ENCODE measurements around the gene POLD1.
A peak's percentile ranks its signal among the peaks of the same experiment; 100 is the strongest.
"Not testable (repeated sequence)": the region's sequence is repeated elsewhere in the genome, so short reads cannot be mapped to it uniquely, and the experiment has no call there.

Gene POLD1

DNA sequence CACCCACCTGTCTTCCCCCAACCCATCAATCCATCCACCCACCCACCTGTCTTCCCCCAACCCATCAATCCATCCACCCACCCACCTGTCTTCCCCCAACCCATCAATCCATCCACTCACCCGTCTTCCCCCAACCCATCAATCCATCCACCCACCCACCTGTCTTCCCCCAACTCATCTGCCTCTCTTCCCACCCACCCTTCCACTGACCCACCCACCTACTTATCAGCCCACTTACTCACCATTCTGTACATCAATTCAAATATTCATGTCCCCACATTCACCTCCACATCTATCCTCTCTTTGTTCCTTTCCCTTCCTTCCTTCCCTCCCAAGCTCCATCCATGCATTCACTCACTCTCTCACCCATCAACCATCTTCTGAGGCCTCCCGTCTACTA lies 55.0 kb downstream of the POLD1 start:
- DNase-seq: not testable (repeated sequence)

DNA sequence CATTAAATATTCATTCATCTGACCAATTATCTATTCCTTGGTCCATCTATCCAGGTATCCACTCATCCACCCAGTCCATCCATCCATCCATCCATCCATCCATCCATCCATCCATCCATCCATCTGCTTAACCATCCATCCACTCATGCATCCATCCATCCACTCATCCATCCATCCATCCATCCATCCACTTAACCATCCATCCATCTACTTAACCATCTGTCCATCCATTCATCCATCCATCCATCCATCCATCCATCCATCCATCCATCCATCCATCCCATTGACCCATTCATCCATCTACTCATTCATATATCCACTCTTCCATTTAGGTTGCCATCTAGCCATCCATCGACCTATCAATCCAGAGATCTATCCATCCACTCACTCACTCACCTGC lies 59.9 kb downstream of the POLD1 start:
- DNase-seq: no peak

GRCh38 chr19:50447053-50447452 lies 62.9 kb downstream of the POLD1 start:
- DNase-seq: no peak

DNA sequence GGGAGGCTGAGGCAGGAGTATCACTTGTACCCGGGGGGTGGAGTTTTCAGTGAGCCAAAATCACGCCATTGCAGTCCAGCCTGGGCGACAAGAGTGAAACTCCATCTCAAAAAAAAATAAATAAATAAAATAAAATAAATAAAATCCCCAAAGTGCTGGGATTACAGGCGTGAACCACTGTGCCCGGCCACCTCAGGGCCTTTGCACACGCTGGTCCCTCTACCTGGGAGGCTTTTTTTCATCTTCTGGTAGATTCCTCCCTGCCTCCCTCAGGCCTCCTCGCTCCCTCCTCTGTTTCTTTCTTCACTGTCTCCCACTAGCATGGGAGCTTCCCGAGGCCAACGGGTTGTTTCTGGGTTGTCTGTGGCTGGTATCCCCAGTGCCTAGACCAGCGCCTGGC lies 63.6 kb downstream of the POLD1 start:
- no peak for DNase-seq

DNA sequence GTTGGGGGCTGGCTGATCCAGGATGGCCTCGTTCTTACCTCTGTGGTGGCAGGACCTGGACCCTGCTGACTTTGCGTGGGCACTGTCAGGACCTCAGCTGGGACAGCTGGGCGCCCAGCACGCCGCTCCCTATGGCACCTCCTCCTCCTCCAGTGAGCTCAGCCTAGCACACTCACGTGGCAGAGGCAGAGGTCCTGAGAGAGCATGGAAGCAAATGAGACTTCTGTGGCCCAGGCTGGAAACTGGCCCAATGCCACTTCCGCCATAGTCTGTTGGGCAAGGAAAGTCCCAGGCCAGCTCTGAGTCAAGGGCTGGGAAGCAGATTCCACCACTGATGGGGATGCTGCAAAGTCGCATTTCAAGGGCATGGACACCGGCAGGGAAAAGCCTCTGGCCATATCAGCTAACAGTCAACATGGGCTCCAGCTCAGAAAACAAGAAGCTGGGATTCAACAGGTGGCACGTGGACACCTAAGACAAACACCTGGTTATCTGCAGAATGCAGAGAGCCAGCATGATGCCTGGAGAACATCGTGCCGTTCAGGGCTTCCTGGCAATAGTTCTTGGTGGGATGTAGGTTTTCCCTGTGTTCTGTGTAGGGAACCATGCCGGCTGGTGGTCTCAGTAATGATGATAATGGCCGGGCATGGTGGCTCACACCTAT lies 65.2 kb downstream of the POLD1 start:
- no peak for DNase-seq

GRCh38 chr19:50450369-50451222 lies 66.4 kb downstream of the POLD1 start:
- no peak for DNase-seq

DNA sequence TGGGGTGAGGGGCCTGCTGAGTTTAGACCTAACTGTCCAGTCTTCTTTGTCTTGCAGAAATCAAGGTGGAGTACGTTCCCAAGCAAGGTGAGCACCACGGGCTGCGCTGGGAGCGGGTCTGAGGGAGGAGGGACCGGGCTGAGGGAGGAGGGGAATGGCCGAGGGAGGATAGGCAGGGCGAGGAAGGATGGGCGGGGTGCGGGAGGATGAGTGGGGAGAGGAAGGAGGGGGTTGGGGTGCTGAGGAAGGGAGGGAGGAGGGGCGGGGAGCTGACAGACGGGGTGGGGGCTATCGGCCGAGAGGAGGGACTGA lies 67.0 kb downstream of the POLD1 start:
- DNase-seq: no peak

- no peak for DNase-seq
These were observed 69.1 kb downstream of the POLD1 start for GRCh38 chr19:50453243-50453642.

DNA sequence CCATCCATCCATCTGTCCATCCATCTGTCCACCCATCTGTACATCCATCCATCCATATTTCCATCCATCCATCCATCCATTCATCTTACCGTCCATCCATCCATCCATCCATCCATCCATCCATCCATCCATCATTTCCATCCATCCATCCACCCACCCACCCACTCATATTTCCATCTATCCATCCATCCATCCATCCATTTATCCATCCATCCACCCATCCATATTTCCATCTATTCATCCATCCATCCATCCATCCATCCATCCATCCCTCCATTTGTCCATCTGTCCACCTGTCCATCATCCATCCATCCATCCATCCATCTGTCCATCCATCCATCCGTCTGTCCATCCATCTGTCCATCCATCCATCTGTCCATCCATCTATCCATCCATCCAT lies 71.8 kb downstream of the POLD1 start:
- no peak for DNase-seq

DNA sequence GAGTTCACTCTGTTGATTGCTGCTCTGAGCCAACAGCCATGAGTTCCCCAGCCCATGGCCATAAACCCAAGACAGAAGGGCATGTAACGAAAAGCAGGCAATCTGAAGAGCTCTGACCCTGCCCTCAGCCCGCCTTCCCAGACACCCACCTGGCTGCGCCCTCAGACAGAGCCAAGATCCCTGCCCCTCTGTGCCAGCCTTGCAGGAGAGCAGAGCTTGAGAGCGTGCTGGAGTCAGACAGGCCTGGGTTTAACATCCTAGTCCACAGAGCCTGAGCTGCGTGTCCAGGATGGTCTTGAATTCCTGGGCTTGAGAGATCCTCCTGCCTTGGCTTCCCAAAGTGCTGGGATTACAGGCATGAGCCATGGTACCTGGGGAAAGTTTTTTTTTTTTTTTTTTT lies 73.2 kb downstream of the POLD1 start:
- DNase-seq: no peak

- DNase-seq: no peak
These were observed 74.4 kb downstream of the POLD1 start for GRCh38 chr19:50458396-50459066.

DNA sequence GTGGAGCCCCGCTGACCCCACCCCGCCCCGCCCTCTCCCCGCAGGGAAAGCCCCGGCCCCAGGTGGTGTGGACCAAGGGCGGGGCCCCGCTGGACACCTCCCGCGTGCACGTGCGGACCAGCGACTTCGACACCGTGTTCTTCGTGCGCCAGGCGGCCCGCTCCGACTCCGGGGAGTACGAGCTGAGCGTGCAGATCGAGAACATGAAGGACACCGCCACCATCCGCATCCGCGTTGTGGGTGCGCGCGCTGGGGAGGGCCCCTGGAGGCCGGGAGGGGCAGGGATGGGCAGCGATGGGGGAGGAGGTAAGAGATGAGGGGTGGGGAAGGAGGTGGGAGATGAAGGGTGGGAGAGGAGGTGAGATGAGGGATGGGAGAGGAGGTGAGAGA lies 74.9 kb downstream of the POLD1 start:
- DNase-seq: no peak

DNA sequence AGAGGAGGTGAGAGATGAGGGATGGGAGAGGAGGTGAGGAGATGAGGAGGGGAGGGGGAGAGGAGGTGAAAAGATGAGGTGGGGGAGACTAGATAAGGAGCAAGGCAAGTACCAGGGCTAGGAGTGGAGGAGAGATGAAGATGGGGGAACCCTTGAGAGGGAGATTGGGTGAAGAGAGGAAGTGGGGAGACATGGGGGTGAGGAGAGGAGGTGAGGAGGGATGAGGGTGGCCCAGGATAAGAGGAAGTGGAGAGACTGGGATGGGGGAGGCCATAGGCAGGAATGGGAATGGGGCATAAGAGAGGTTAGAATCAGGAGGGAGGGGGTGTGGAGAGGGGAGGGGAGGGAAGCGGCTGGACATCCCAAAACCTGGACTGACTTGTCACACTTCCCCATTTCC lies 75.5 kb downstream of the POLD1 start:
- DNase-seq: no peak

DNA sequence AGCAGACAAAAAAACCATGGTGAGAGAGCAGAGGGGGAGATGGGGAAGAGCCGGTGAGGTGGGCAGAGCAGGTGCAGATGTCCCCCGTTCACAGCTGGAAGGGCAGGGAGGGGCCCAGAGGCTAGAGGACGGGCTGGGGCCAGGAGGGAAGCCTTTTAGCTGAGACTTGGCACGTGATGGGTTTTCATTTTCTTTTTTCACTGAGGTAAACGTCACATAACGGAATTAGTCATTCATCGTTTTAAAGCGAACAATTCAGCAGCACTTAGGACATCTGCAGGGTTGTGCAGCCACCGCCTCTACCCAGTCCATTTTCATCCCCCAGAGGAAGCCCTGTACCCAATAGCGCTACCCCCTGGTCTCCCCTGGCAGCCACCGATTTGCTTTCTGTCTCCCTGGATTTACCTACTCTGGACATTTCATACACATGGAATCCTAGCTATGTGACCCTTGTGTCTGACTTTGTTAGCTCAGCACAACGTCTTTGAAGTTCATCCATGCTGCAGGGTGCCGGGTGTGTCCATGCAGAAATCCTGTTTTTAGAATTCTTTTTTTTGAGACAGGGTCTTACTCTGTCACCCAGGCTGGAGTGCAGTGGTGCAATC lies 76.1 kb downstream of the POLD1 start:
- DNase-seq: no peak

GRCh38 chr19:50461066-50461875 lies 77.1 kb downstream of the POLD1 start:
- DNase-seq: peak; percentile 51

DNA sequence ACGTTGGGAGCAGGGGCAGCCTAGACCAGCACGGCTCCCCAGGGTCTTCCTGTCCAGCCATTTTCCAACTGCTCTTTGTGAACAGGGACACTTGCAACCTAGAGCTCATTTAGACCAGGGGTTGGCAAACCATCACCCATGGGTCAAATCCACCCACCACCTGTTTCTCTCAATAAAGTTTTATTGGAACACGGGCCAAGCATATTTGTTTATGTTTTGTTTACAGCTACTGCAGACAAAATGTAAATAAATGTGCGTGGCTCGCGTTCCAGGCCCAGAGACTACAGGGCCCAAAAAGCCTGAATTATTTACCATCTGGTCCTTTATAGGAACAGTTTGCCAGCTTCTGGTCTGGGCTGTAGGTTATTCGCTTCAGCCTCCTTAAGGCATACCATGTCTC lies 78.8 kb downstream of the POLD1 start:
- DNase-seq: no peak

- no peak for DNase-seq
These were observed 80.2 kb downstream of the POLD1 start for GRCh38 chr19:50464348-50464747.

GRCh38 chr19:50465000-50465399 lies 80.9 kb downstream of the POLD1 start:
- no peak for DNase-seq

DNA sequence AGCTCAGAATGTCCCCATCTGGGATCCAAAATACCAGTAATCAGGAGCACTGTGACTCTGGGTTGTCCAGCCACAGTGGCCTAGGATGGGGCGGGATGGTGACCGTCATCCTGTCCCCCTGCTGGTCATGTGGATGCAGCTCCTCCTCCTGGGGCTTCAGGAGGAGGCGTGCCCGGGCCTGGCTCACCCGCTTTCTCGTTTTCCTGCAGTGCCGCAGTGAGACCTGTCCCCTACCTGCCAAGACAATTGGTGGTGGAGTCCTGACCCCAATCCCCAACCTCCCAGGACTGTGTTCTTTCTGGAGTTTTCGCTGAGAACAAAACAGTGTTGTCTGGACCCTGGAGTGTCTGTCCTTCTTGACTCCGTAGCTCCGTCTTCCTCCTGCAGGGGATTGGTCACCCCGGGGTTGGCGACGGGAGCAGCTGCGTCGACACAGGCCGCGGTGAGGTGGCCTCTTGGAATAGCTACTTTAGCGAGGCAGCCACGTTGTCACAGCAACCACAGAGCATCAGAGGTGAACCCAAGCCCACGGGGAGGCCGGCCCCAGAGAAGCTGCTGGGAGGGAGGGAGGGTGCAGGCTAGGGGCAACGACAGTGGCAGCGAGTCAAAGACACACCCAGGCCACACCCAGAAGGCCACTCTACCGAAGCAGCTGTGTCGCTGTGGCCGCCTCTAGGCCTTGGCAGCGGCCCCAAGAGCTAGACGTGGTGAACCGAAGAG lies 82.0 kb downstream of the POLD1 start:
- no peak for DNase-seq

GRCh38 chr19:50466706-50467039 lies 82.5 kb downstream of the POLD1 start:
- no peak for DNase-seq

DNA sequence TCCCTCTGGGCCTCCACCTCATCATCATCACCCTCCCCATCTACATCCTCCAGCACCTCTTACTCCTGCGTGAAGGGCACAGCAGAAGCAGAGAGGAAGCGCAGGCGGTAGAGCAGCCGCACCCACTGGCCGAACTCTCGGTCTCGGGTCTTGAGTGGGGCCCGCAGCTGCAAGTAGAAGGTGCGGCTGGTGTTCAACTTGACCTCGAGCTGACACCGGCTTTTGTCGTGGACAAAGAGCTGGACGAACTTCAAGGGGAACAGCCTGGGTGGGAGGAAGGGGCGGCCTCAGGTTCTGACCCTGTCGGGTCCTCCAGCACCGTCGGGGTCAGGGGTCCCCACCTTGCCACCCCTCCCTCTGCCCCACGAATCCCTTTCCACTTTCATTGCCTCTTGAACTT lies 83.4 kb downstream of the POLD1 start:
- no peak for DNase-seq
